PC-3 (cell line): Measurements from ENCODE around the gene KRTAP1-3. TPM values are rescaled to one million over a fixed set of nuclear protein-coding genes. Genes with fewer than 3 reads are reported as not detected.

Experiments
- ATAC-seq: fragments of 200-7000 bp; cut with Tn5 transposase; 2 replicates; pipeline ENCODE4 v1.9.1; 2020; ENCODE audit warnings: mild to moderate bottlenecking, moderate library complexity
- BruUV-seq: library from RNA; stranded (reverse); fragments of 400-500 nt; replicated peaks from 2 replicates; lab custom pipeline; 2021; lab: Mats Ljungman, UMichigan
- CTCF ChIA-PET: fragments of 300-600 bp; sonication (Branson Sonifier 250); formaldehyde crosslinking; loops from one replicate; lab custom pipeline; 2022; ENCODE audit warnings: antibody characterized with exemption; lab: Charles Lee
- POLR2A ChIA-PET: fragments of 300-600 bp; sonication (Branson Sonifier 250); formaldehyde crosslinking; loops from one replicate; lab custom pipeline; 2022; ENCODE audit warnings: antibody characterized with exemption; ENCODE audit not compliant: unreplicated experiment; lab: Charles Lee
- DNase-seq: peaks from one replicate; pipeline ENCODE4 v3.0.0-alpha.2; 2015
- H2AFZ ChIP-seq: fragments of 300-600 bp; sonication (generic); 2 replicates; pipeline ENCODE4 v1.6.0; 2016; ENCODE audit warnings: antibody characterized with exemption, low read length
- H3F3A ChIP-seq: fragments of 300-600 bp; sonication (generic); one replicate; pipeline ENCODE4 v1.6.0; 2017; ENCODE audit warnings: antibody characterized with exemption, low read length, control low read depth, mild to moderate bottlenecking; ENCODE audit not compliant: unreplicated experiment
- H3K27ac ChIP-seq: fragments of 300-600 bp; sonication (generic); 2 replicates; pipeline ENCODE4 v1.5.1; 2016; ENCODE audit warnings: mild to moderate bottlenecking, low read length
- H3K27me3 ChIP-seq: fragments of 300-600 bp; sonication (generic); 2 replicates; pipeline ENCODE4 v1.6.1; 2016; ENCODE audit warnings: low read length, mixed read lengths
- H3K36me3 ChIP-seq: fragments of 300-600 bp; sonication (generic); 2 replicates; pipeline ENCODE4 v1.6.1; 2016; ENCODE audit warnings: low read depth, mixed run types, low read length, mixed read lengths
- H3K4me1 ChIP-seq: fragments of 300-600 bp; sonication (generic); 2 replicates; pipeline ENCODE4 v1.5.1; 2016; ENCODE audit warnings: low read length; ENCODE audit not compliant: insufficient read depth
- H3K4me2 ChIP-seq: fragments of 300-600 bp; sonication (generic); 2 replicates; pipeline ENCODE4 v1.6.0; 2016; ENCODE audit warnings: low read length
- H3K4me3 ChIP-seq: fragments of 300-600 bp; sonication (generic); 2 replicates; pipeline ENCODE4 v1.5.1; 2016; ENCODE audit warnings: mild to moderate bottlenecking, low read length, mixed read lengths
- H3K79me2 ChIP-seq: fragments of 300-600 bp; sonication (generic); 2 replicates; pipeline ENCODE4 v1.6.1; 2017; ENCODE audit warnings: low read length, mixed read lengths
- H3K9ac ChIP-seq: fragments of 300-600 bp; sonication (generic); 2 replicates; pipeline ENCODE4 v1.6.0; 2016; ENCODE audit warnings: mild to moderate bottlenecking, low read length
- H3K9me2 ChIP-seq: fragments of 300-600 bp; sonication (generic); replicated peaks from 2 replicates; pipeline ENCODE4 v1.6.1; 2016; ENCODE audit warnings: mixed run types, low read length, mixed read lengths
- H3K9me3 ChIP-seq: fragments of 300-600 bp; sonication (generic); 2 replicates; pipeline ENCODE4 v1.6.1; 2016; ENCODE audit warnings: low read length, mixed read lengths
- H4K20me1 ChIP-seq: fragments of 300-600 bp; sonication (generic); 2 replicates; pipeline ENCODE4 v1.6.1; 2016; ENCODE audit warnings: low read length, mixed read lengths
- EZH2 ChIP-seq: fragments of 300-600 bp; sonication (generic); IDR thresholded peaks from one replicate; pipeline ENCODE4 v1.6.1; 2017; ENCODE audit warnings: antibody characterized with exemption, mild to moderate bottlenecking, low read length; ENCODE audit not compliant: unreplicated experiment
- EZH2phosphoT487 ChIP-seq: fragments of 300-600 bp; sonication (generic); IDR thresholded peaks from 2 replicates; pipeline ENCODE4 v1.6.1; 2018; ENCODE audit warnings: mild to moderate bottlenecking, antibody characterized with exemption, low read length, borderline replicate concordance
- intact Hi-C: fragments of 100-400 bp; cut with micrococcal nuclease; formaldehyde crosslinking; loops from 2 replicates; pipeline ENCODE4 v1.9.0; 2023
- total RNA-seq: library from RNA; depleted of rRNA; stranded (reverse); fragments of >200 nt; gene quantifications from 2 replicates; pipeline ENCODE4 v1.2.3, GENCODE V29; 2014
- TF ChIP-seq, protein P1 (sequence below): fragments of 300-600 bp; sonication (generic); conservative IDR thresholded peaks from 2 replicates; pipeline ENCODE4 v1.5.1; 2017; ENCODE audit warnings: antibody characterized with exemption, low read depth, mild to moderate bottlenecking, low read length

Gene KRTAP1-3
- total RNA-seq, 1 experiment from 2014 or later, result not detected

DNA sequence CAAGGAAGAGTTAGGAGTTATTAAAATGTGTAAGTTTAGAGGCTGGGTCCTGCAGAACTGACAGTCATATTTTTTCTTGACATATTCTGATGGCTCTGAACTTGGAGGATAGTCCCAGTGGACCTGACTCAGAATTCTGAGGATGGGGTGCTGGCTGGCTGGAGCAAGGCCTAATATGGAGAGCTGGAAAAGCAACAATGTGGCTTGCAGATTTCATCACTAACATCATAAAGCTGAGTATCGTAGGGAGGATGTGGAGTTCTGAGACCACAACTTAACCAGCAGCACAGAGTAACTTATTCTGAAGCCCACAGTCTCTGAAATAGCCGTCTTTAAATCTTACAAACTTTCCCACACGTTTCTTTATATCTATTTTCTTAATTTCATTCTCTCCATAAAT, 10.0 kb downstream of the KRTAP1-3 start:
- no peaks in the 10 kb centered on the region for H4K20me1 ChIP-seq
- H3K36me3 ChIP-seq, result no peaks in the 10 kb centered on the region
- ATAC-seq, result no peak
- no peak for DNase-seq
- intact Hi-C loops, result no loop called here
- H3F3A ChIP-seq, result no peaks in the 10 kb centered on the region
- no peak overlapping the region for H3K4me2 ChIP-seq
- H3K9ac ChIP-seq, result no peak overlapping the region
- H3K9me2 ChIP-seq, result no peaks in the 10 kb centered on the region
- TF ChIP-seq EZH2phosphoT487 (no peak), EZH2 (no peak)
- TF ChIP-seq, protein P1, sequence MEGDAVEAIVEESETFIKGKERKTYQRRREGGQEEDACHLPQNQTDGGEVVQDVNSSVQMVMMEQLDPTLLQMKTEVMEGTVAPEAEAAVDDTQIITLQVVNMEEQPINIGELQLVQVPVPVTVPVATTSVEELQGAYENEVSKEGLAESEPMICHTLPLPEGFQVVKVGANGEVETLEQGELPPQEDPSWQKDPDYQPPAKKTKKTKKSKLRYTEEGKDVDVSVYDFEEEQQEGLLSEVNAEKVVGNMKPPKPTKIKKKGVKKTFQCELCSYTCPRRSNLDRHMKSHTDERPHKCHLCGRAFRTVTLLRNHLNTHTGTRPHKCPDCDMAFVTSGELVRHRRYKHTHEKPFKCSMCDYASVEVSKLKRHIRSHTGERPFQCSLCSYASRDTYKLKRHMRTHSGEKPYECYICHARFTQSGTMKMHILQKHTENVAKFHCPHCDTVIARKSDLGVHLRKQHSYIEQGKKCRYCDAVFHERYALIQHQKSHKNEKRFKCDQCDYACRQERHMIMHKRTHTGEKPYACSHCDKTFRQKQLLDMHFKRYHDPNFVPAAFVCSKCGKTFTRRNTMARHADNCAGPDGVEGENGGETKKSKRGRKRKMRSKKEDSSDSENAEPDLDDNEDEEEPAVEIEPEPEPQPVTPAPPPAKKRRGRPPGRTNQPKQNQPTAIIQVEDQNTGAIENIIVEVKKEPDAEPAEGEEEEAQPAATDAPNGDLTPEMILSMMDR, result no peak
- no peaks in the 10 kb centered on the region for H3K9me3 ChIP-seq
- no peaks in the 10 kb centered on the region for H3K27me3 ChIP-seq
- H3K4me3 ChIP-seq, result no peak overlapping the region
- no peak overlapping the region for H3K27ac ChIP-seq
- CTCF ChIA-PET, result no interaction called here
- no peak overlapping the region for H2AFZ ChIP-seq
- POLR2A ChIA-PET, result no interaction called here
- H3K79me2 ChIP-seq, result no peaks in the 10 kb centered on the region
- peaks cover 21% of the 10 kb centered on the region for H3K4me1 ChIP-seq
- no TSS peak for BruUV-seq

DNA sequence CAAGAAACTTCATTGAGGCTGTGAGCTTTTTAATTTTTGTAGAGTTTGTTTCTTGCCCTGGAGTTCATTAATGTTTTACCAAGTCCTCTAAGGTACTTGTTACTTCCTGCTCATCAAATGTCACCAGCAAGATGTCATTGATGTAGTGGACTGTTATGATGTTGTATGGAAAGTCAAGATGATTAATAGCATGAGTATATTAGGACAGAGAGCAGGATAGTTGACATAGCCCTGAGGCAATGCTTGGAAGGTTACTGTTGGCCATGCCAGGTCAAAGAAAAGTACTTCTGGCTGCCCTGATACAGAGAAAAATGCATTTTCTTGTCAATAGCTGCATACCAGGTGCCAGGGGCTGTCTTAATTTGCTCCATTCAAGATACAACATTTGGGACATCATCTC, 14.3 kb downstream of the KRTAP1-3 start:
- peak; percentile 60 for DNase-seq
- peak; percentile 45; the same call in 1 of the 2 replicates for ATAC-seq
- H3K27me3 ChIP-seq, result no peaks in the 10 kb centered on the region
- BruUV-seq, result no TSS peak
- H3K36me3 ChIP-seq, result no peaks in the 10 kb centered on the region
- no peaks in the 10 kb centered on the region for H3K79me2 ChIP-seq
- CTCF ChIA-PET, result no interaction called here
- TF ChIP-seq, protein P1, result no peak
- no peak for TF ChIP-seq EZH2phosphoT487
- no peak for TF ChIP-seq EZH2
- no peak overlapping the region for H3K27ac ChIP-seq
- H4K20me1 ChIP-seq, result no peaks in the 10 kb centered on the region
- intact Hi-C loops, result no loop called here
- no peaks in the 10 kb centered on the region for H3F3A ChIP-seq
- H3K9me3 ChIP-seq, result no peaks in the 10 kb centered on the region
- H3K4me2 ChIP-seq, result no peak overlapping the region
- H3K4me3 ChIP-seq, result no peak overlapping the region
- H3K4me1 ChIP-seq, result peaks cover 4% of the 10 kb centered on the region; the same call in 1 of the 2 replicates
- no peak overlapping the region for H2AFZ ChIP-seq
- H3K9me2 ChIP-seq, result no peaks in the 10 kb centered on the region
- no peak overlapping the region for H3K9ac ChIP-seq
- POLR2A ChIA-PET, result interaction anchor here (0.6 to 0.7 kb wide), 2 partner anchors 78 to 168 kb away, joined by 3 to 5 read pairs; no protein-coding TSS in a partner anchor

- no peak overlapping the region for H3K4me2 ChIP-seq
- H3K4me3 ChIP-seq, result no peak overlapping the region
- no peaks in the 10 kb centered on the region for H3K27me3 ChIP-seq
- no peaks in the 10 kb centered on the region for H3K79me2 ChIP-seq
- TF ChIP-seq, protein P1, result no peak
- TF ChIP-seq EZH2 (no peak), EZH2phosphoT487 (no peak)
- H3K9ac ChIP-seq, result no peak overlapping the region
- H2AFZ ChIP-seq, result no peak overlapping the region
- POLR2A ChIA-PET, result no interaction called here
- no peaks in the 10 kb centered on the region for H3K36me3 ChIP-seq
- H3K4me1 ChIP-seq, result peaks cover 4% of the 10 kb centered on the region
- intact Hi-C loops, result no loop called here
- no peak for ATAC-seq
- H3F3A ChIP-seq, result no peaks in the 10 kb centered on the region
- H3K9me2 ChIP-seq, result no peaks in the 10 kb centered on the region
- no TSS peak for BruUV-seq
- DNase-seq, result no peak
- CTCF ChIA-PET, result no interaction called here
- H4K20me1 ChIP-seq, result no peaks in the 10 kb centered on the region
- no peaks in the 10 kb centered on the region for H3K9me3 ChIP-seq
- no peak overlapping the region for H3K27ac ChIP-seq
Measured at GRCh38 chr17:41019415-41019814, 15.3 kb downstream of the KRTAP1-3 start.
